ENCODE data around the gene RASSF4. TPM values are rescaled to one million over a fixed set of nuclear protein-coding genes. Genes with fewer than 3 reads are reported as not detected.
"Not testable (repeated sequence)": the region's sequence is repeated elsewhere in the genome, so short reads cannot be mapped to it uniquely, and the experiment has no call there.

The RASSF4 gene
- total RNA-seq, 4 donors from 2014 or later = 1.7 to 22.5 (median 7.4) TPM

GRCh38 chr10:45003432-45004000 is 43.9 kb downstream of the RASSF4 start:
- TF ChIP-seq CTCF (IDR thresholded peaks at IDR 0.05) (no peak), POLR2A (IDR thresholded peaks at IDR 0.05) (no peak)
- DNase-seq = no peak
- peaks cover 0 to 30% (median 0%) of the 10 kb centered on the region in 3 donors for H3K36me3 ChIP-seq
- H3K4me3 ChIP-seq = no peak overlapping the region
- peaks cover 21 to 60% (median 27%) of the 10 kb centered on the region in 3 donors for H3K4me1 ChIP-seq
- intact Hi-C loops (cut with DNase I) = no loop called here
- 91 to 94% methylated on average over 10 of the region's 10 CpGs for WGBS, 2 donors
- no peaks in the 10 kb centered on the region for H3K27me3 ChIP-seq
- no peaks in the 10 kb centered on the region for H3K9me3 ChIP-seq
- no peak overlapping the region for H3K27ac ChIP-seq

GRCh38 chr10:45004661-45005060 is 45.1 kb downstream of the RASSF4 start:
- H3K4me1 ChIP-seq = peaks cover 16 to 53% (median 22%) of the 10 kb centered on the region in 3 donors
- H3K4me3 ChIP-seq = no peak overlapping the region
- H3K27ac ChIP-seq = no peak overlapping the region
- no peaks in the 10 kb centered on the region for H3K27me3 ChIP-seq
- no peak for DNase-seq
- intact Hi-C loops (cut with DNase I) = no loop called here
- TF ChIP-seq CTCF (IDR thresholded peaks at IDR 0.05) (no peak), POLR2A (IDR thresholded peaks at IDR 0.05) (no peak)
- H3K36me3 ChIP-seq = peaks cover 0 to 30% (median 0%) of the 10 kb centered on the region in 3 donors
- no peaks in the 10 kb centered on the region for H3K9me3 ChIP-seq
- 78 to 83% methylated on average over 3 of the region's 3 CpGs for WGBS, 2 donors

GRCh38 chr10:45005284-45005683 is 45.7 kb downstream of the RASSF4 start:
- Histone ChIP-seq H3K4me1 (peaks cover 13 to 46% (median 18%) of the 10 kb centered on the region in 3 donors), H3K27me3 (no peaks in the 10 kb centered on the region), H3K36me3 (peaks cover 0 to 30% (median 0%) of the 10 kb centered on the region in 3 donors), H3K27ac (no peak overlapping the region), H3K9me3 (no peaks in the 10 kb centered on the region), H3K4me3 (no peak overlapping the region)
- intact Hi-C loops (cut with DNase I) = no loop called here
- DNase-seq = no peak
- TF ChIP-seq CTCF (IDR thresholded peaks at IDR 0.05) (no peak), POLR2A (IDR thresholded peaks at IDR 0.05) (no peak)
- WGBS, 2 donors = 90 to 100% methylated on average over 1 of the region's 1 CpG

- WGBS, 2 donors = 88 to 91% methylated on average over 3 of the region's 3 CpGs
- TF ChIP-seq POLR2A (IDR thresholded peaks at IDR 0.05) (no peak), CTCF (IDR thresholded peaks at IDR 0.05) (no peak)
- peaks cover 0 to 30% (median 0%) of the 10 kb centered on the region in 3 donors for H3K36me3 ChIP-seq
- peaks cover 11 to 38% (median 13%) of the 10 kb centered on the region in 3 donors for H3K4me1 ChIP-seq
- no peak for DNase-seq
- no peak overlapping the region for H3K27ac ChIP-seq
- intact Hi-C loops (cut with DNase I) = no loop called here
- H3K9me3 ChIP-seq = no peaks in the 10 kb centered on the region
- no peak overlapping the region for H3K4me3 ChIP-seq
- no peaks in the 10 kb centered on the region for H3K27me3 ChIP-seq
Observed at GRCh38 chr10:45006276-45007030, 46.9 kb downstream of the RASSF4 start.

GRCh38 chr10:45008524-45009161 is 49.0 kb downstream of the RASSF4 start:
- Histone ChIP-seq H3K36me3 (peaks cover 0 to 24% (median 0%) of the 10 kb centered on the region in 3 donors), H3K27ac (no peak overlapping the region), H3K4me1 (peaks cover 3 to 16% (median 5%) of the 10 kb centered on the region in 3 donors), H3K27me3 (no peaks in the 10 kb centered on the region), H3K9me3 (no peaks in the 10 kb centered on the region), H3K4me3 (no peak overlapping the region)
- intact Hi-C loops (cut with DNase I) = no loop called here
- no peak for DNase-seq
- TF ChIP-seq POLR2A (IDR thresholded peaks at IDR 0.05) = no peak
- TF ChIP-seq CTCF (IDR thresholded peaks at IDR 0.05) = peak; percentile 69 to 83 (median 78)
- WGBS, 2 donors = 11 to 12% methylated on average over 8 of the region's 8 CpGs

- H3K9me3 ChIP-seq; intact Hi-C loops (cut with DNase I): not testable (repeated sequence)
- 100% methylated on average over 6 of the region's 10 CpGs; no CpG with 5 or more reads in 1 of the 2 donors for WGBS, 2 donors
Observed at GRCh38 chr10:45014557-45014956, 55.0 kb downstream of the RASSF4 start.

More at GRCh38 chr10:45014557-45014956, 55.0 kb downstream of the RASSF4 start:
- H3K4me3 ChIP-seq, H3K36me3 ChIP-seq, H3K27me3 ChIP-seq, H3K27ac ChIP-seq, DNase-seq, H3K4me1 ChIP-seq: not testable (repeated sequence)

Data from esophagus squamous epithelium (tissue), 5 donors.